ENCODE results near the gene CPE.

CPE gene

GRCh38 chr4:165537028-165537648 lies 158.3 kb downstream of the CPE start:
- no peaks in the 10 kb centered on the region for H3K27me3 ChIP-seq
- H3K9ac ChIP-seq, result no peak overlapping the region
- no peak for TF ChIP-seq Cebpa-rat (IDR thresholded peaks at IDR 0.05)
- no peaks in the 10 kb centered on the region for H3K4me1 ChIP-seq
- H3K27ac ChIP-seq, result no peak overlapping the region
- H3K36me3 ChIP-seq, result no peaks in the 10 kb centered on the region
- H4K20me1 ChIP-seq, result no peaks in the 10 kb centered on the region
- H3K9me3 ChIP-seq, result no peaks in the 10 kb centered on the region
- H3K4me3 ChIP-seq, result no peak overlapping the region
- H3K4me2 ChIP-seq, result no peak overlapping the region

GRCh38 chr4:165539801-165540200 lies 161.0 kb downstream of the CPE start:
- Histone ChIP-seq H3K4me1 (no peaks in the 10 kb centered on the region), H3K9me3 (no peaks in the 10 kb centered on the region), H4K20me1 (no peaks in the 10 kb centered on the region), H3K27ac (no peak overlapping the region), H3K9ac (no peak overlapping the region), H3K27me3 (no peaks in the 10 kb centered on the region), H3K4me2 (no peak overlapping the region), H3K36me3 (no peaks in the 10 kb centered on the region), H3K4me3 (no peak overlapping the region)
- TF ChIP-seq Cebpa-rat (IDR thresholded peaks at IDR 0.05), result no peak

GRCh38 chr4:165540206-165540830 lies 161.5 kb downstream of the CPE start:
- Histone ChIP-seq H3K27me3 (no peaks in the 10 kb centered on the region), H4K20me1 (no peaks in the 10 kb centered on the region), H3K36me3 (no peaks in the 10 kb centered on the region), H3K27ac (no peak overlapping the region), H3K9me3 (no peaks in the 10 kb centered on the region), H3K4me1 (no peaks in the 10 kb centered on the region), H3K4me3 (no peak overlapping the region), H3K9ac (no peak overlapping the region), H3K4me2 (no peak overlapping the region)
- no peak for TF ChIP-seq Cebpa-rat (IDR thresholded peaks at IDR 0.05)

GRCh38 chr4:165541851-165542459 lies 163.1 kb downstream of the CPE start:
- H3K27me3 ChIP-seq, result no peaks in the 10 kb centered on the region
- no peaks in the 10 kb centered on the region for H3K36me3 ChIP-seq
- no peaks in the 10 kb centered on the region for H4K20me1 ChIP-seq
- H3K4me1 ChIP-seq, result no peaks in the 10 kb centered on the region
- no peak overlapping the region for H3K9ac ChIP-seq
- no peaks in the 10 kb centered on the region for H3K9me3 ChIP-seq
- H3K27ac ChIP-seq, result no peak overlapping the region
- no peak overlapping the region for H3K4me2 ChIP-seq
- no peak overlapping the region for H3K4me3 ChIP-seq
- no peak for TF ChIP-seq Cebpa-rat (IDR thresholded peaks at IDR 0.05)

- H3K4me2 ChIP-seq, result no peak overlapping the region
- no peak for TF ChIP-seq Cebpa-rat (IDR thresholded peaks at IDR 0.05)
- no peaks in the 10 kb centered on the region for H4K20me1 ChIP-seq
- no peaks in the 10 kb centered on the region for H3K4me1 ChIP-seq
- H3K27ac ChIP-seq, result no peak overlapping the region
- no peaks in the 10 kb centered on the region for H3K9me3 ChIP-seq
- no peak overlapping the region for H3K9ac ChIP-seq
- no peaks in the 10 kb centered on the region for H3K36me3 ChIP-seq
- no peak overlapping the region for H3K4me3 ChIP-seq
- no peaks in the 10 kb centered on the region for H3K27me3 ChIP-seq
Measured at GRCh38 chr4:165542476-165542875, 163.7 kb downstream of the CPE start.
